HG03521 (cell line): ENCODE results near the gene UGT2B17.
A peak's percentile ranks its signal among the peaks of the same experiment; 100 is the strongest.
"Not testable (repeated sequence)": the region's sequence is repeated elsewhere in the genome, so short reads cannot be mapped to it uniquely, and the experiment has no call there.

ENCODE experiments used
- ATAC-seq: cut with Tn5 transposase; IDR thresholded peaks from one replicate; pipeline ENCODE4 v1.9.1; 2021; ENCODE audit warnings: mild to moderate bottlenecking, moderate library complexity; ENCODE audit not compliant: unreplicated experiment

Gene UGT2B17

DNA sequence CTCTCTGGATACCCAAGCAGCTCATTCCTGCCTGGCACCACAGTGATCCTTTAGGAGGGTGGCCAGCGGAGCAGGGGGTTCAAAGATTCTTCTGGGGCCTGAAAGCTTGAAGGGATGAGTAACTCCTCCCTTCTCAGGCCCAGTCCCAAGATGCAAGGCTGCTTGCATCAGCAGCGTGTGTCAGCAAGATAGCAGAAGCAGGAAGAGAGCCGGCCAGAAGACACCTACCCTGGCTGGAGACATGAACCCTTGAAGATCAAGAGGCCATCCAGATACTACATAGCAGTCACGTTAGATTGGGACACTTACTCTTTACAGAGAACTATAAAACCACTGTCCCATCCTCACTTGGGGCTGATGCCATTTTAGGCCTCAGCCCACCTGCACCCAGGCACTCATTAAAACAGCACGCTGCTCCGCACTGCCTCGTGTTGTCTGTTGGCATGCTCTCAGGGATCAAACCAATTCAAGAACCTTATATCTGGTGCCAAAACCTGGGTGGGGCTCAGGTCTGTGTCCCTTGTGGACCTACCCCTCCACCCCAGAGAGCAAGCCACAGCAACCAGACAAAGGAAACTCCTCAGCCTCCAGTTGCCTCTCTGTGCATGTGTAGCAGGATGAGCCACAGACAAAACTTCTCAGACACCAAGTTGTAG is 6.5 kb downstream of the UGT2B17 start:
- ATAC-seq = no peak

GRCh38 chr4:68569036-68569435 is 7.1 kb downstream of the UGT2B17 start:
- not testable (repeated sequence) for ATAC-seq

GRCh38 chr4:68568535-68568934 is 7.6 kb downstream of the UGT2B17 start:
- ATAC-seq = not testable (repeated sequence)

GRCh38 chr4:68566364-68566763 is 9.8 kb downstream of the UGT2B17 start:
- ATAC-seq = not testable (repeated sequence)

DNA sequence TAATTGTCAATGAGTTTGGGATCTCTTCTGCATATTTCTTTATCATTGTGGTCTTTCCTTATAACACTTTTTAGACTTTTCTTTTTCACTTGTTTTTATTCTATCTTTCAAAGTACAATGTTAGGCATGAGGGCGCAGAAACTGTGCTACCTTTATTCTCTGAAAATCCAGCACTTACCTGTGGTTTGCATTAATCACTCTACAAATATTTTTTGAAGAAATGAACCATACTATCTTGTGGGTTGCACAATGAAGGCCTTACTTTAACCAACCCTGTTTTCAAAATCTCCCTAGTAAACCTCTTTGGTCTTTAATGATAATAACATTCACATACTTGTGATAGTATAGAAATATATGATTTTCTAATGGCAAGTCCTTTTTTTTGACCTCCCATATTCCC is 11.0 kb downstream of the UGT2B17 start:
- ATAC-seq = not testable (repeated sequence)

GRCh38 chr4:68560364-68561070 is 15.6 kb downstream of the UGT2B17 start:
- not testable (repeated sequence) for ATAC-seq

- ATAC-seq = peak; percentile 50
Observed at GRCh38 chr4:68553830-68554229, 22.3 kb downstream of the UGT2B17 start.

- peak; percentile 65 for ATAC-seq
Observed at GRCh38 chr4:68552818-68553811, 23.0 kb downstream of the UGT2B17 start.

DNA sequence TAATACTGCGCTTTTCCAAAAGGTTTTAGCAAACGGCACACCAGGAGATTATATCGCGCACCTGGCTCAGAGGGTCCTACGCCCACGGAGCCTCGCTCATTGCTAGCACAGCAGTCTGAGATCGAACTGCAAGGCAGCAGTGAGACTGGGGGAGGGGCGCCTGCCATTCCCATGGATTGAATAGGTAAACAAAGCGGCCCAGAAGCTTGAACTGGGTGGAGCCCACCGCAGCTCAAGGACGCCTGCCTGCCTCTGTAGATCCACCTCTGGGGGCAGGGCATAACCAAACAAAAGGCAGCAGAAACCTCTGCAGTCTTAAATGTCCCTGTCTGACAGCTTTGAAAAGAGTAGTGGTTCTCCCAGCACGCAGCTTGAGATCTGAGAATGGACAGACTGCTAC is 33.4 kb downstream of the UGT2B17 start:
- ATAC-seq = not testable (repeated sequence)

DNA sequence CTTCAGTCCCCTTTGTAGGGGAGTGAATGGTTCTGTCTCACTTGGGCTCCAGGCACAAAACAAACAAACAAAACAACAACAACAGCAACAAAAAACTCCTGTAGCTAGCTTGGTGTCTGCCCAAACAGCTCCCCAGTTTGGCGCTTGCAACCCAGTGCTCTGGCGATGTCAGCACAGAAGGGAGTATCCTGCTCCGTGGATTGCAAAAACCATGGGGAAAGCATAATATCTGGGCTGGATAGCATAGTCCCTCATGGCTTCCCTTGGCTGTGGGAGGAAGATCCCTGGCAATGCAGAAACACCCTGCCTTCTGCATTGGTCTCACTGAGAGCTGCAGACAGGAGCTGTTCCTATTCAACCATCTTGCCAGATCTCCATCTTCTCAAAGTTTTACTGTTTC is 39.7 kb downstream of the UGT2B17 start:
- ATAC-seq = no peak

DNA sequence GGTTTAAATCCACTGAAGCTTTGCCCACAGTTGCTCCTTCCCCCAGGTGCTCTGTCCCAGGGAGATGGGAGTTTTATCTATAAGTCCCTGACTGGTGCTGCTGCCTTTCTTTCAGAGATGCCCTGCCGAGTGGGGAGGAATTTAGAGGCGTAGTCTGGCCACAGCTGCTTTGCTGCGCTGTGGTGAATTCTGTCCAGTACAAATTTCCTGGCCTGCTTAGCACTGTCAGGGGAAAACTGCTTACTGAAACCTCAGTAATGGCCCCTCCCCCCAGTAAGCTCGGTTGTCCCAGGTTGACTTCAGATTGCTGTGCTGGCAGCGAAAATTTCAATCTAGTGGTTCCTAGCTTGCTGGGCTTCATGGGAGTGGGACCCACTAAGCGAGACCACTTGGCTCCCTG is 40.1 kb downstream of the UGT2B17 start:
- ATAC-seq = no peak

- not testable (repeated sequence) for ATAC-seq
Observed at GRCh38 chr4:68522232-68522631, 53.9 kb downstream of the UGT2B17 start.

- ATAC-seq = no peak
Observed at GRCh38 chr4:68520985-68521384, 55.1 kb downstream of the UGT2B17 start.

GRCh38 chr4:68518889-68519288 is 57.2 kb downstream of the UGT2B17 start:
- ATAC-seq = no peak

GRCh38 chr4:68505452-68505851 is 70.7 kb downstream of the UGT2B17 start:
- ATAC-seq = not testable (repeated sequence)

GRCh38 chr4:68504836-68505235 is 71.3 kb downstream of the UGT2B17 start:
- ATAC-seq = not testable (repeated sequence)

- not testable (repeated sequence) for ATAC-seq
Observed at GRCh38 chr4:68503462-68503861, 72.7 kb downstream of the UGT2B17 start.

GRCh38 chr4:68499021-68499420 is 77.1 kb downstream of the UGT2B17 start:
- ATAC-seq = no peak

DNA sequence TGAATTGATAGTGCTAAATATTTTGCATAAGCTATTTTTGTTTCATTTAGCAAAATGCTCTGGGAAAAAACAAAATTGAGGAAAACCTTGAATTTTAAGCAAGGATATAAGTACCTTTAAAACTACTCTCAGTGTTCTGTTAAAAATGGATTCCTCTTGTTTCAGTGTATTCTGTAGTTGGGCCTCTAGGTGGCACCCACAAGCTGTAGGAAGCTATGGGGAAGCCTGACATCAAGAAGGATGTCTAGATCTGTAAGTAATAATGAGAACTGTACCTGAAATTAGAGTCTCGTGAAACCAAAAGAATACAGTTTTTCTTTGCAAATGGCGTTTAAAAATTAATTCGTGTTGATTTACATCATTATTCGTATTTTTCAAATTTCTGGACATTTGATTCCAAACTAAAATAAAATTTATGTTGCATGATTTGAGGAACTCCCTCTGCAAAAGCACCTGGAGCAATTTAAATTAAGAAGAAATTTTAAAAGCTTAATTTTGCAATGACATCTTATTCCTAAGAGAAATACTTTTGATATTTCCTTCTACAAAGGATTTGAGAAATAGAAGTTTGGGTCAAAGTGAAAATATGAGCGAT is 77.6 kb downstream of the UGT2B17 start:
- peak; percentile 87 for ATAC-seq

- no peak for ATAC-seq
Observed at GRCh38 chr4:68494688-68495087, 81.4 kb downstream of the UGT2B17 start.
